Choroid plexus epithelial cell (primary cell): ENCODE measurements around the gene RNU6-8.

Experiments
- DNase-seq: peaks from one replicate; pipeline ENCODE4 v3.0.0-alpha.2; 2010; ENCODE audit warnings: low read depth
- H3K4me3 ChIP-seq: 2 replicates; pipeline ENCODE4 v1.5.1; 2011; ENCODE audit warnings: low read depth, mild to moderate bottlenecking, control low read depth, low read length, moderate library complexity
- TF ChIP-seq, protein P1 (sequence below): conservative IDR thresholded peaks from 2 replicates; pipeline ENCODE4 v1.5.1; 2011; ENCODE audit warnings: low read depth, mild to moderate bottlenecking, control low read depth, inconsistent platforms, low read length, moderate library complexity

RNU6-8 gene

GRCh38 chr14:32246751-32247150 lies 43.7 kb upstream of the RNU6-8 start:
- TF ChIP-seq, protein P1, sequence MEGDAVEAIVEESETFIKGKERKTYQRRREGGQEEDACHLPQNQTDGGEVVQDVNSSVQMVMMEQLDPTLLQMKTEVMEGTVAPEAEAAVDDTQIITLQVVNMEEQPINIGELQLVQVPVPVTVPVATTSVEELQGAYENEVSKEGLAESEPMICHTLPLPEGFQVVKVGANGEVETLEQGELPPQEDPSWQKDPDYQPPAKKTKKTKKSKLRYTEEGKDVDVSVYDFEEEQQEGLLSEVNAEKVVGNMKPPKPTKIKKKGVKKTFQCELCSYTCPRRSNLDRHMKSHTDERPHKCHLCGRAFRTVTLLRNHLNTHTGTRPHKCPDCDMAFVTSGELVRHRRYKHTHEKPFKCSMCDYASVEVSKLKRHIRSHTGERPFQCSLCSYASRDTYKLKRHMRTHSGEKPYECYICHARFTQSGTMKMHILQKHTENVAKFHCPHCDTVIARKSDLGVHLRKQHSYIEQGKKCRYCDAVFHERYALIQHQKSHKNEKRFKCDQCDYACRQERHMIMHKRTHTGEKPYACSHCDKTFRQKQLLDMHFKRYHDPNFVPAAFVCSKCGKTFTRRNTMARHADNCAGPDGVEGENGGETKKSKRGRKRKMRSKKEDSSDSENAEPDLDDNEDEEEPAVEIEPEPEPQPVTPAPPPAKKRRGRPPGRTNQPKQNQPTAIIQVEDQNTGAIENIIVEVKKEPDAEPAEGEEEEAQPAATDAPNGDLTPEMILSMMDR, result no peak
- no peak for DNase-seq
- H3K4me3 ChIP-seq, result no peak overlapping the region

DNA sequence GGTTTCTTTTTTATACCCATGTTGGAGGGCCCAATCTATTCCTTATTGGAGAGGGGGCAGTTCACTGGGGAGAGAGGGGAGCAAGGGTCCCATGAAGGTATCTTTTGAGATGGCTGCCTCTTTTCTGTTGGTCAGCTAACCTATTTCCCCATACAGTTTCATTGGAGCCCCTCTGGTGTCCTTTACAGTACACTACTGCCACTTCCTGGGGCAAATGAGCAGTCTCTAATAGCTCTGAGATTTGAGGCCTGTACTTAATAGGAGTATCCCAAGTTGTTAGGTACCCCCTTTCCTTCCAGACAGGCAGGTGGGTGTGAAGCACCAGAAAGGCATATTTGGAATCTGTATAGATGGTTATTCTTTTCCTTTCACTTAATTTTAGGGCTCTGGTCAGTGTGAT lies 41.3 kb upstream of the RNU6-8 start:
- peak; percentile 41 for DNase-seq
- TF ChIP-seq, protein P1, result peak; percentile 44
- H3K4me3 ChIP-seq, result no peak overlapping the region

- H3K4me3 ChIP-seq, result no peak overlapping the region
- no peak for DNase-seq
- TF ChIP-seq, protein P1, result no peak
Observed at GRCh38 chr14:32233260-32233659, 30.2 kb upstream of the RNU6-8 start.

GRCh38 chr14:32232481-32232880 lies 29.4 kb upstream of the RNU6-8 start:
- TF ChIP-seq, protein P1, result no peak
- H3K4me3 ChIP-seq, result no peak overlapping the region
- no peak for DNase-seq

DNA sequence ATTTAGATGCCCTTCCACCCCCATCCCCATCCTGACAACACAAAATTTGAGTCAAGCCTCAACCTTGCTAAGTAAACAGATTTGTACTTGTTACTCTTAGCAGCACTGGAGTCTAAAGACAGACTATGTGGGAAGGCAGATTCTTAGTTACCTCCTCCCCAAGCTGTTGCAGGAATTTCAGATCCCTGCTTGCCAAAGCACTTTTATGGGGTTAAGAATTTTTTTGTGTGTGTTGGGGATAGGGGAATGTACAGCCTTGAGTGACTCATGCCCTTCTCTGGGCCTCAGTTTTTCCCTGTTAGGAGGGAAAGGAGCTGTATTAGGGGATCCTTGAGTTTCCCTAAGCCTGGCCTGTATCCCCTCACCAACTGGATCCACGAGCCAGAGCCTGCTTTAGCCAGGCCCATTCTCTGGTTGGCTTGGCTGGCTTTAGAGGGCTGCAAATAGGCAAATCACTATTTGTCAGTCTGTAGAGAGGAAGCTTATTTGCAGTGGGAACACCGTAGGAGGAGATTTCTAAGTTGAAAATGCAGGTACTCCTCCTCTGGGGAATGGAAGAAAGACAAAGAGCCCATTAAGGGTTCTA lies 27.7 kb upstream of the RNU6-8 start:
- no peak overlapping the region for H3K4me3 ChIP-seq
- TF ChIP-seq, protein P1, result no peak
- peak; percentile 75 for DNase-seq

- DNase-seq, result peak; percentile 32
- no peak overlapping the region for H3K4me3 ChIP-seq
- TF ChIP-seq, protein P1, result peak; percentile 6
Observed at GRCh38 chr14:32230181-32230580, 27.1 kb upstream of the RNU6-8 start.

- peak; percentile 27 for DNase-seq
- TF ChIP-seq, protein P1, result no peak
- H3K4me3 ChIP-seq, result no peak overlapping the region
Observed at GRCh38 chr14:32226056-32226455, 23.0 kb upstream of the RNU6-8 start.
